Left lung (tissue), 10 donors: ENCODE data around the gene ALDH4A1. TPM values are rescaled to one million over a fixed set of nuclear protein-coding genes. Genes with fewer than 3 reads are reported as not detected.

Experiments
- ATAC-seq: fragments of 200-7000 bp; cut with Tn5 transposase; one replicate; pipeline ENCODE4 v1.9.1; 2020; ENCODE audit warnings: moderate library complexity
- DNase-seq, 4 donors: peaks; one replicate each; pipeline ENCODE4 v3.0.0-alpha.2; 2013 to 2020
- H3K27ac ChIP-seq, 2 donors: fragments of 200-600 bp; sonication (generic) in 1 of 2; one replicate each; pipeline versions ENCODE4 v1.5.0 to v1.8.0; 2020 to 2021
- H3K27me3 ChIP-seq, 2 donors: fragments of 200-600 bp; sonication (generic) in 1 of 2; one replicate each; pipeline versions ENCODE4 v1.5.0 to v1.8.0; 2020 to 2021
- H3K36me3 ChIP-seq, 2 donors: fragments of 200-600 bp; sonication (generic) in 1 of 2; one replicate each; pipeline versions ENCODE4 v1.5.0 to v1.8.0; 2020 to 2021
- H3K4me1 ChIP-seq, 2 donors: fragments of 200-600 bp; one replicate each; pipeline ENCODE4 v1.8.0; 2021
- H3K4me3 ChIP-seq, 2 donors: fragments of 200-600 bp; sonication (generic) in 1 of 2; one replicate each; pipeline versions ENCODE4 v1.5.0 to v1.8.0; 2020 to 2021; ENCODE audit warnings: mild to moderate bottlenecking in 1 of 2
- H3K9me3 ChIP-seq, 2 donors: fragments of 200-600 bp; sonication (generic) in 1 of 2; one replicate each; pipeline versions ENCODE4 v1.5.0 to v1.8.0; 2020 to 2021
- intact Hi-C, 2 donors: fragments of 100-400 bp; cut with DNase I; formaldehyde crosslinking; loops; one replicate each; pipeline versions ENCODE4 v1.11.2 to v1.14.2; 2022
- polyA plus RNA-seq, 6 donors: library from polyadenylated mRNA; unstranded; fragments of 120-200 nt; gene quantifications; one replicate each; pipeline ENCODE4 v1.2.1, GENCODE V29; 2013; ENCODE audit not compliant: insufficient read length in 6 of 6
- total RNA-seq, 2 donors: library from RNA; stranded (reverse); fragmentation: NEBNext Ultra II Directional; extraction: Animal tissue kit (Norgen Biotek cat#: 25700); gene quantifications; one replicate each; pipeline ENCODE4 v1.2.1, GENCODE V29; 2021
- TF ChIP-seq, protein P1 (sequence below), 2 donors: fragments of 200-600 bp; sonication (generic) in 1 of 2; IDR thresholded peaks; one replicate each; pipeline versions ENCODE4 v1.5.0 to v1.8.0; 2021; ENCODE audit warnings: antibody characterized with exemption in 2 of 2
- donor health status: DM: no; HTN: yes; CAD: no.
- donor health status: DM: no; HTN: no; CAD: no.

The ALDH4A1 gene
- total and polyA plus RNA-seq, 8 donors: 11.3 to 21.1 (median 19.4) TPM

DNA sequence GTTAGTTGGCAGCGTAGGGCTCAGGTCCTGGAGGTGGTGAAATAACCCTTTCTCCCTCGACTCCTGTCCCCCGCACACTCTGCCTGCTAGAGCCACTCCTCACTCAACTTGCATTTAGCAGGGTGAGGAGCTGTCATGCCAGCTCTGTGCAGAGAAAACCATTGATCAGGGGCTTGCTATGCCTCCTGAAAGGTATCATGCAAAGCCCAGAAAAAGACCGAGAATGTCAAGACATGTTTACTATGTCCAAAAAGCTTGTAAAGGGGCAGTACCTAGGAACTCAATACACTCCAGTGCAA is 18.0 kb downstream of the ALDH4A1 start:
- Histone ChIP-seq H3K27ac (no peak overlapping the region), H3K27me3 (no peaks in the 10 kb centered on the region), H3K36me3 (peaks cover 0 to 51% of the 10 kb centered on the region in 2 donors), H3K4me1 (no peaks in the 10 kb centered on the region), H3K9me3 (no peaks in the 10 kb centered on the region), H3K4me3 (no peak overlapping the region)
- intact Hi-C loops: no loop called here
- DNase-seq (no peak), ATAC-seq (no peak)
- TF ChIP-seq, protein P1, sequence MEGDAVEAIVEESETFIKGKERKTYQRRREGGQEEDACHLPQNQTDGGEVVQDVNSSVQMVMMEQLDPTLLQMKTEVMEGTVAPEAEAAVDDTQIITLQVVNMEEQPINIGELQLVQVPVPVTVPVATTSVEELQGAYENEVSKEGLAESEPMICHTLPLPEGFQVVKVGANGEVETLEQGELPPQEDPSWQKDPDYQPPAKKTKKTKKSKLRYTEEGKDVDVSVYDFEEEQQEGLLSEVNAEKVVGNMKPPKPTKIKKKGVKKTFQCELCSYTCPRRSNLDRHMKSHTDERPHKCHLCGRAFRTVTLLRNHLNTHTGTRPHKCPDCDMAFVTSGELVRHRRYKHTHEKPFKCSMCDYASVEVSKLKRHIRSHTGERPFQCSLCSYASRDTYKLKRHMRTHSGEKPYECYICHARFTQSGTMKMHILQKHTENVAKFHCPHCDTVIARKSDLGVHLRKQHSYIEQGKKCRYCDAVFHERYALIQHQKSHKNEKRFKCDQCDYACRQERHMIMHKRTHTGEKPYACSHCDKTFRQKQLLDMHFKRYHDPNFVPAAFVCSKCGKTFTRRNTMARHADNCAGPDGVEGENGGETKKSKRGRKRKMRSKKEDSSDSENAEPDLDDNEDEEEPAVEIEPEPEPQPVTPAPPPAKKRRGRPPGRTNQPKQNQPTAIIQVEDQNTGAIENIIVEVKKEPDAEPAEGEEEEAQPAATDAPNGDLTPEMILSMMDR (IDR thresholded peaks at IDR 0.05): no peak

- DNase-seq (peak in 3 of 4 donors; percentile 43 to 64 (median 51)), ATAC-seq (peak; percentile 89)
- intact Hi-C loops: no loop called here
- TF ChIP-seq, protein P1 (IDR thresholded peaks at IDR 0.05): peak; percentile 86 to 88
- Histone ChIP-seq H3K4me1 (no peaks in the 10 kb centered on the region), H3K27me3 (no peaks in the 10 kb centered on the region), H3K9me3 (no peaks in the 10 kb centered on the region), H3K36me3 (peaks cover 0 to 51% of the 10 kb centered on the region in 2 donors), H3K27ac (no peak overlapping the region), H3K4me3 (no peak overlapping the region)
Observed at GRCh38 chr1:18883636-18884418, 18.5 kb downstream of the ALDH4A1 start.

DNA sequence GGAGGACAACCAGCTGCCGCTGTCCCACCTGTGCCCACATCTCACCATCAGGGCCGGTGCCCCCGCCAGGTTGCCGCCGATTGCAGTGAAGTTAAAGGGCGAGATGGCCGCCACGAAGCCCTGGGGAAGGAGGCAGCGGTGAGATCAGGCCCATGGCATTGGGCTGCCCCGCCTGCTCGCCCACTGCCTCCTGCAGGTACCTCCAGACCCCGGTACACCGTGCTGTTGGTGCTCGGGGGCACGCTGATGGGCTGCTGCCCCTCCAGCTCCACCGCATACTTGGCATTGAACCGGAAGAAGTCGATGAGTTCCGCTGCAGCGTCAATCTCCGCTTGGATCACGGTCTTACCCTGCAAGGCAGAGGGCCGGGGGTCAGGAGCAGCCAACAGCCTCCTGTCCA is 19.3 kb downstream of the ALDH4A1 start:
- H3K9me3 ChIP-seq: no peaks in the 10 kb centered on the region
- DNase-seq (no peak), ATAC-seq (no peak)
- TF ChIP-seq, protein P1 (IDR thresholded peaks at IDR 0.05): no peak
- no peak overlapping the region for H3K4me3 ChIP-seq
- no peak overlapping the region for H3K27ac ChIP-seq
- intact Hi-C loops: no loop called here
- no peaks in the 10 kb centered on the region for H3K27me3 ChIP-seq
- peaks cover 0 to 45% of the 10 kb centered on the region in 2 donors for H3K36me3 ChIP-seq
- no peaks in the 10 kb centered on the region for H3K4me1 ChIP-seq

GRCh38 chr1:18882486-18882885 is 19.9 kb downstream of the ALDH4A1 start:
- Histone ChIP-seq H3K9me3 (no peaks in the 10 kb centered on the region), H3K36me3 (peaks cover 0 to 45% of the 10 kb centered on the region in 2 donors), H3K27ac (no peak overlapping the region), H3K27me3 (no peaks in the 10 kb centered on the region), H3K4me3 (no peak overlapping the region), H3K4me1 (no peaks in the 10 kb centered on the region)
- TF ChIP-seq, protein P1 (IDR thresholded peaks at IDR 0.05): no peak
- DNase-seq: no peak
- no peak for ATAC-seq
- intact Hi-C loops: no loop called here

- H3K4me1 ChIP-seq: no peaks in the 10 kb centered on the region
- no peak overlapping the region for H3K4me3 ChIP-seq
- ATAC-seq: no peak
- no peak overlapping the region for H3K27ac ChIP-seq
- no peak for DNase-seq
- no peaks in the 10 kb centered on the region for H3K9me3 ChIP-seq
- H3K36me3 ChIP-seq: peaks cover 0 to 47% of the 10 kb centered on the region in 2 donors
- TF ChIP-seq, protein P1 (IDR thresholded peaks at IDR 0.05): no peak
- intact Hi-C loops: no loop called here
- H3K27me3 ChIP-seq: no peaks in the 10 kb centered on the region
Observed at GRCh38 chr1:18881642-18882431, 20.5 kb downstream of the ALDH4A1 start.
